Neural crest cell (in vitro differentiated cells): ENCODE results near the gene MTSS2. TPM values are rescaled to one million over a fixed set of nuclear protein-coding genes. Genes with fewer than 3 reads are reported as not detected.

Experiments used
- DNase-seq: peaks from one replicate; pipeline ENCODE4 v3.0.0; 2021; ENCODE audit warnings: low read depth, mixed read lengths, low spot score
- H3K27ac Mint-ChIP-seq: one replicate; pipeline ENCODE4 v1.8.0; 2021; ENCODE audit warnings: mild to moderate bottlenecking, mixed read lengths; ENCODE audit not compliant: unreplicated experiment
- H3K27me3 Mint-ChIP-seq: 2 replicates; pipeline ENCODE4 v1.8.0; 2021; ENCODE audit warnings: low read depth, mild to moderate bottlenecking, mixed read lengths
- H3K36me3 Mint-ChIP-seq: 2 replicates; pipeline ENCODE4 v1.8.0; 2021; ENCODE audit warnings: low read depth, mild to moderate bottlenecking, mixed read lengths
- H3K4me1 Mint-ChIP-seq: 2 replicates; pipeline ENCODE4 v1.8.0; 2021; ENCODE audit warnings: mixed read lengths
- H3K4me3 Mint-ChIP-seq: one replicate; pipeline ENCODE4 v1.8.0; 2021; ENCODE audit warnings: mild to moderate bottlenecking, mixed read lengths
- H3K9me3 Mint-ChIP-seq: 2 replicates; pipeline ENCODE4 v1.8.0; 2021; ENCODE audit warnings: mixed read lengths
- CTCF ChIP-seq: fragments of 200-600 bp; sonication (generic); conservative IDR thresholded peaks from 2 replicates; pipeline ENCODE4 v1.5.0; 2021; ENCODE audit warnings: antibody characterized with exemption, mild to moderate bottlenecking
- total RNA-seq: library from RNA; stranded (reverse); gene quantifications from 2 replicates; pipeline ENCODE4 v1.2.1, GENCODE V29; 2021

Gene MTSS2
- total RNA-seq, 1 donor from 2014 or later, result 93.3 TPM

GRCh38 chr16:70713824-70714223 lies 28.0 kb upstream of the MTSS2 start:
- H3K4me1 Mint-ChIP-seq, result peaks cover 16% of the 10 kb centered on the region
- H3K4me3 Mint-ChIP-seq, result no peak overlapping the region
- H3K36me3 Mint-ChIP-seq, result no peaks in the 10 kb centered on the region
- H3K27me3 Mint-ChIP-seq, result no peaks in the 10 kb centered on the region
- H3K27ac Mint-ChIP-seq, result no peak overlapping the region
- no peaks in the 10 kb centered on the region for H3K9me3 Mint-ChIP-seq
- DNase-seq, result no peak
- no peak for TF ChIP-seq CTCF

- H3K27me3 Mint-ChIP-seq, result no peaks in the 10 kb centered on the region
- H3K27ac Mint-ChIP-seq, result no peak overlapping the region
- no peak overlapping the region for H3K4me3 Mint-ChIP-seq
- H3K9me3 Mint-ChIP-seq, result no peaks in the 10 kb centered on the region
- TF ChIP-seq CTCF, result no peak
- no peaks in the 10 kb centered on the region for H3K36me3 Mint-ChIP-seq
- DNase-seq, result no peak
- peaks cover 21% of the 10 kb centered on the region for H3K4me1 Mint-ChIP-seq
Observed at GRCh38 chr16:70713342-70713741, 27.5 kb upstream of the MTSS2 start.

DNA sequence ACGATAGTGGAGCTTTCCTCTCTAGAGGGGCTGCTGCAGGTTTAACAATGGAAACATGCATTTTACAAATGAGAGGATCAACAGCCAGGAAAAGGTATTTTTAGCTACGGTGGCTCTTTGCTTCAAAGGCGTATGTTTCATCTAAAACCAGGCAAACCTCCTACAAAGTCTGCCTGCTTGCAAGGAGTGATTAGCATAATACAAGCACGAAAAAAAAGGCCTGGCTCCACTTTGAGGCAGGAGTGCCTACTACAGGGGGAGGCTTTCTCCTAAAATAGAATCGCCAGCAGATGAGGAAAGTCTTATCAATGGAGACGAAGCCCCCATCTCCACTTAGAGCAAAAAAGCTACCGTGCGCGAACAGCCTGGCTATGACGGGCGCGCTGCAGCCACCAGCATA lies 27.1 kb upstream of the MTSS2 start:
- H3K27me3 Mint-ChIP-seq, result no peaks in the 10 kb centered on the region
- H3K4me3 Mint-ChIP-seq, result no peak overlapping the region
- no peak overlapping the region for H3K27ac Mint-ChIP-seq
- H3K36me3 Mint-ChIP-seq, result no peaks in the 10 kb centered on the region
- no peaks in the 10 kb centered on the region for H3K9me3 Mint-ChIP-seq
- H3K4me1 Mint-ChIP-seq, result peaks cover 22% of the 10 kb centered on the region
- DNase-seq, result no peak
- TF ChIP-seq CTCF, result no peak

DNA sequence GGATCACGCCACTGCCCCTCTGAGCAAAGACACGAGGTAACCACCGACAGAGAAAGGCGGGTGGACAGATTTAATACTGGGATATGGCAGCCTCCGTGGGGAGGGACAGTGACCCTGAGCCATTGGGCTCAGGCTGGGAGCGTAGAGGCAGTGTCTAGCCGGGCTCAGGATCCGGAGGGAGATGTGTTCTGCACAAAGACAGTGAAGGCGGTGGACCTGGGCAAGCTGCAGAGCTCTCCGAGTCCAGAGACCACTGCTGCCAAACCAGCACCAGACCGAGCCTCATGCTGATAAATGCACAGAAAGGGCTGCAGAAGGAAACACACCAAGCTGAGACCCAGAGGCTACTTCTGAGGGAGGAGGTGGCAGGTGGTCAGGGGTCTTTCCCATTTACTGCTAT lies 26.5 kb upstream of the MTSS2 start:
- TF ChIP-seq CTCF, result no peak
- peaks cover 23% of the 10 kb centered on the region for H3K4me1 Mint-ChIP-seq
- DNase-seq, result no peak
- H3K4me3 Mint-ChIP-seq, result no peak overlapping the region
- no peaks in the 10 kb centered on the region for H3K36me3 Mint-ChIP-seq
- no peaks in the 10 kb centered on the region for H3K27me3 Mint-ChIP-seq
- H3K27ac Mint-ChIP-seq, result no peak overlapping the region
- H3K9me3 Mint-ChIP-seq, result no peaks in the 10 kb centered on the region

GRCh38 chr16:70711211-70712031 lies 25.6 kb upstream of the MTSS2 start:
- TF ChIP-seq CTCF, result no peak
- DNase-seq, result no peak
- Mint-ChIP-seq H3K27ac (peak overlapping the region; percentile 10), H3K4me1 (peaks cover 28% of the 10 kb centered on the region), H3K9me3 (no peaks in the 10 kb centered on the region), H3K4me3 (no peak overlapping the region), H3K36me3 (no peaks in the 10 kb centered on the region), H3K27me3 (no peaks in the 10 kb centered on the region)
